Ovary (tissue), 9 donors: Measurements from ENCODE around the gene PKN3. TPM values are rescaled to one million over a fixed set of nuclear protein-coding genes. Genes with fewer than 3 reads are reported as not detected.

Experiments
- DNase-seq, 5 donors: peaks; one replicate each; pipeline ENCODE4 v3.0.0-alpha.2; 2019 to 2020
- H3K27ac ChIP-seq, 2 donors: fragments of 200-600 bp; one replicate each; pipeline versions ENCODE4 v1.5.1 to v1.8.0; 2019 to 2022
- H3K27me3 ChIP-seq: fragments of 200-600 bp; one replicate; pipeline ENCODE4 v1.8.0; 2022
- H3K36me3 ChIP-seq: fragments of 200-600 bp; sonication (generic); one replicate; pipeline ENCODE4 v1.5.1; 2019
- H3K4me1 ChIP-seq: one replicate; pipeline ENCODE4 v1.8.1; 2013; ENCODE audit warnings: mild to moderate bottlenecking, moderate library complexity; ENCODE audit not compliant: insufficient read depth
- H3K4me3 ChIP-seq: fragments of 200-600 bp; sonication (generic); one replicate; pipeline ENCODE4 v1.5.1; 2017
- H3K9me3 ChIP-seq, 2 donors: fragments of 200-600 bp in 1 of 2; sonication (generic) in 1 of 2; one replicate each; pipeline versions ENCODE4 v1.5.1 to v1.8.1; 2013 to 2019; ENCODE audit warnings: mild to moderate bottlenecking in 1 of 2, moderate library complexity in 1 of 2
- CTCF ChIP-seq, 3 donors: fragments of 450-650 bp in 2 of 3; fragments of 200-600 bp in 1 of 3; IDR thresholded peaks; one replicate each; pipeline versions ENCODE4 v1.5.1 to v1.8.0; 2016 to 2022; ENCODE audit warnings: antibody characterized with exemption in 3 of 3, mild to moderate bottlenecking in 1 of 3
- EP300 ChIP-seq: sonication (generic); formaldehyde crosslinking; IDR thresholded peaks from one replicate; pipeline ENCODE4 v1.6.1; 2017; ENCODE audit warnings: antibody characterized with exemption
- POLR2A ChIP-seq: fragments of 450-650 bp; IDR thresholded peaks from one replicate; pipeline ENCODE4 v1.6.1; 2017; ENCODE audit warnings: antibody characterized with exemption, mild to moderate bottlenecking, moderate library complexity
- WGBS, 3 donors: extraction: QIAGEN DNeasy Blood & Tissue Kit in 1 of 3; methylation state at CpG; one replicate each; pipeline versions ENCODE4 v1.1.5 to v1.1.7; 2013 to 2017; 5-methylcytosine and 5-hydroxymethylcytosine counted together
- intact Hi-C, 4 donors: fragments of 100-400 bp; cut with DNase I; formaldehyde crosslinking; loops; one replicate each; pipeline versions ENCODE4 v1.11.0 to v1.15.1; 2022 to 2023
- polyA plus RNA-seq, 2 donors: library from polyadenylated mRNA; stranded (reverse); fragments of 200-250 nt in 1 of 2; fragments of 350-450 nt in 1 of 2; fragmentation: Illumina TruSeq in 1 of 2; extraction: RNeasy Lipid Tissue Mini Kit (QIAGEN cat#74804) in 1 of 2; gene quantifications; one replicate each; pipeline ENCODE4 v1.2.3, GENCODE V29; 2013 to 2014
- total RNA-seq, 7 donors: library from RNA; depleted of rRNA in 2 of 7; stranded (reverse); fragments of >200 nt in 2 of 7; fragmentation: NEBNext Ultra II Directional in 3 of 7; extraction: Animal tissue kit (Norgen Biotek cat#: 25700) in 3 of 7; gene quantifications; one replicate each; pipeline versions ENCODE4 v1.1.0 to v1.2.4, GENCODE V29; 2016 to 2023
- donor health status: DM: no; HTN: no; CAD: no; lungs with moderate emphysema.
- donor health status: DM: no; HTN: no; CAD: no.
- donor health status: Bipolar disorder and iron deficiency.
- donor health status: DM: yes; HTN: yes; CAD: no.
- donor health status: DM: no; HTN: no; CAD: no.
- donor health status: DM: yes; HTN: yes; CAD: no.

PKN3 gene
- total and polyA plus RNA-seq, 9 donors = 1.3 to 7.6 (median 4.2) TPM

DNA sequence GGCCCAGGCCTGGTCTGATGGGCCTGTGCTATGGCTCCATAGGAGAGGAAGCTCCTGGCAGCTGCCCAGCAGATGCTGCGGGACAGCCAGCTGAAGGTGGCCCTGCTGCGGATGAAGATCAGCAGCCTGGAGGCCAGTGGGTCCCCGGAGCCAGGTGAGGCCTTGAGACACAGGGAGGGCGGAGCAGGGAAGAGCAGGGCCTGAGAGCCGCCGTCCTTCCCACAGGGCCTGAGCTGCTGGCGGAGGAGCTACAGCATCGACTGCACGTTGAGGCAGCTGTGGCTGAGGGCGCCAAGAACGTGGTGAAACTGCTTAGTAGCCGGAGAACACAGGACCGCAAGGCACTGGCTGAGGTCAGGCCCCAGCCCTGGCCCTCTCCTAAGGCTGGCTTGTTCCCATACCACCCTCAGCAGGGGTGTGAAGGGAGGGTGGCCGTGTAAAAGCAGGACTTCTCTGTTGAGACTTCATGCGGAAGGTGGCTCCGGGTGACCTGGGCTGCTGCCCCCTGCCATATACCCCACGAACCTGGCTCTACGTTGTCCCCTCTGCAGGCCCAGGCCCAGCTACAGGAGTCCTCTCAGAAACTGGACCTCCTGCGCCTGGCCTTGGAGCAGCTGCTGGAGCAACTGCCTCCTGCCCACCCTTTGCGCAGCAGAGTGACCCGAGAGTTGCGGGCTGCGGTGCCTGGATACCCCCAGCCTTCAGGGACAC lies 4.5 kb downstream of the PKN3 start:
- peaks cover 1% of the 10 kb centered on the region for H3K4me1 ChIP-seq
- TF ChIP-seq POLR2A = no peak
- TF ChIP-seq EP300 = no peak
- TF ChIP-seq CTCF (IDR thresholded peaks at IDR 0.05) = no peak
- H3K27me3 ChIP-seq = no peaks in the 10 kb centered on the region
- H3K9me3 ChIP-seq = no peaks in the 10 kb centered on the region
- DNase-seq = peak in 2 of 5 donors; percentile 16 to 35
- H3K36me3 ChIP-seq = no peaks in the 10 kb centered on the region
- H3K4me3 ChIP-seq = no peak overlapping the region
- intact Hi-C loops = no loop called here
- no peak overlapping the region for H3K27ac ChIP-seq
- 80 to 85% (median 80%) methylated on average over 23 of the region's 23 CpGs for WGBS, 3 donors

GRCh38 chr9:128707446-128707845 lies 5.1 kb downstream of the PKN3 start:
- intact Hi-C loops = no loop called here

DNA sequence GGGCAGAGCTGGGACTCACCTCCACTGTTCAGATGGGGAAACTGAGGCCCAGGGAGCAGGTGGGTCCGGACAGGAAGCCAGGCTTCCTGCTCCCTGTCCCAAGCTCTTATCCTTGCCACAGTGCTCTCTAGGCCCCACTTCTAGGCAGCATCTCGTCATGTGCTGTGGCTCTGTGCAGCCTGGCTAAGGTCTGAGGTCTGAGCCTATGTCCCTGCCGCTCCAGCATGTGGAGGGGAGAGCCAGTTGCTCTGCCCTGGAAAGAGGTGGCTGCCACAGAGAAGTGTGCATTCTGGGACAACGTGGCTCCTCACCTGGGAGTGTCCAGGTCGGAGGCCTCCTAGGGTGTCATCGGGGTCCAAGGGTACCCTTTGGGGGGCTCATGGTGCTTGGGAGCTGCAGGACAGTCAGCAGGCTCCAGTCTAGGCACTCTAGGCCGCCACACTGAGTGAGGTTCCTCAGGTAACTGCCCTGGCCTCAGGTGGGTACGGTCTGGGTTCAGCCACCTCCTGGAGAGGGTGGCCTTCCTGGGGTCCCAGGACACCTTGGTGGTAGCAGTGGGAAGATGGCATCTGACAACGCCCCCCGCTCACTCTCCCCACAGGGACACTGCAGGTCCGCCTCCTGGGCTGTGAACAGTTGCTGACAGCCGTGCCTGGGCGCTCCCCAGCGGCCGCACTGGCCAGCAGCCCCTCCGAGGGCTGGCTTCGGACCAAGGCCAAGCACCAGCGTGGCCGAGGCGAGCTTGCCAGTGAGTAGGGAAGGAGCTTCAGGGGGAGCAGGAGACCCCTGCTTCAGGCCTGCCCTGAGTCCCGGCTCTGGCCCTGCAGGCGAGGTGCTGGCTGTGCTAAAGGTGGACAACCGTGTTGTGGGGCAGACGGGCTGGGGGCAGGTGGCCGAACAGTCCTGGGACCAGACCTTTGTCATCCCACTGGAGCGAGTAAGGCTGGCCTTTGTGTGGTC lies 10.4 kb downstream of the PKN3 start:
- Histone ChIP-seq H3K27me3 (no peaks in the 10 kb centered on the region), H3K36me3 (no peaks in the 10 kb centered on the region), H3K4me1 (no peaks in the 10 kb centered on the region), H3K27ac (no peak overlapping the region), H3K9me3 (no peaks in the 10 kb centered on the region), H3K4me3 (no peak overlapping the region)
- DNase-seq = peak in 2 of 5 donors; percentile 10 to 21
- intact Hi-C loops = no loop called here
- 88 to 92% (median 89%) methylated on average over 23 to 26 of the region's 26 CpGs for WGBS, 3 donors
- TF ChIP-seq EP300 = no peak
- TF ChIP-seq CTCF (IDR thresholded peaks at IDR 0.05) = no peak
- no peak for TF ChIP-seq POLR2A

More at GRCh38 chr9:128707446-128707845, 5.1 kb downstream of the PKN3 start:
- Histone ChIP-seq H3K36me3 (no peaks in the 10 kb centered on the region), H3K4me1 (no peaks in the 10 kb centered on the region), H3K9me3 (no peaks in the 10 kb centered on the region), H3K27me3 (no peaks in the 10 kb centered on the region), H3K4me3 (no peak overlapping the region), H3K27ac (no peak overlapping the region)
- 92 to 95% (median 95%) methylated on average over 8 of the region's 8 CpGs for WGBS, 3 donors
- peak in 1 of 5 donors; percentile 4 for DNase-seq
- no peak for TF ChIP-seq CTCF (IDR thresholded peaks at IDR 0.05)
- TF ChIP-seq EP300 = no peak
- TF ChIP-seq POLR2A = no peak

DNA sequence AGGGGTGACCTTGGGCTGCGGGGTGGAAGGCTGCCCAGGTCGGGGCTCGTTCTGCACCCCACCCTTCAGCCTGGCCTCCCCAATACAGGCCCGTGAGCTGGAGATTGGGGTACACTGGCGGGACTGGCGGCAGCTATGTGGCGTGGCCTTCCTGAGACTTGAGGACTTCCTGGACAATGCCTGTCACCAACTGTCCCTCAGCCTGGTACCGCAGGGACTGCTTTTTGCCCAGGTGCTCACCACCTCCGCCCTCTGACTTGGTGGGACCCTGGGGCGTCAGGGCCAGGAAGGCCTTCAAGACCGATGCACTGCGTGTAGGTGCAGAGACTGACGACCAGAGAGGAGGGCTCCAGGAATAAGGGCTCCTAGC lies 11.1 kb downstream of the PKN3 start:
- Histone ChIP-seq H3K4me1 (no peaks in the 10 kb centered on the region), H3K36me3 (no peaks in the 10 kb centered on the region), H3K9me3 (no peaks in the 10 kb centered on the region), H3K27ac (no peak overlapping the region), H3K27me3 (no peaks in the 10 kb centered on the region), H3K4me3 (no peak overlapping the region)
- intact Hi-C loops = no loop called here
- WGBS, 3 donors = 85 to 92% (median 89%) methylated on average over 11 to 13 of the region's 13 CpGs
- TF ChIP-seq POLR2A = no peak
- no peak for TF ChIP-seq CTCF (IDR thresholded peaks at IDR 0.05)
- TF ChIP-seq EP300 = no peak
- peak in 2 of 5 donors; percentile 8 to 30 for DNase-seq
